SH-SY5Y (cell line): ENCODE measurements around the gene NCF4.

ENCODE experiments used
- GATA2 ChIP-seq: IDR thresholded peaks from 2 replicates; pipeline ENCODE4 v1.6.1; 2011; ENCODE audit warnings: mild to moderate bottlenecking, low read depth, low read length
- GATA3 ChIP-seq: IDR thresholded peaks from 2 replicates; pipeline ENCODE4 v1.6.1; 2011; ENCODE audit warnings: low read depth, mild to moderate bottlenecking, low read length, moderate library complexity

DNA sequence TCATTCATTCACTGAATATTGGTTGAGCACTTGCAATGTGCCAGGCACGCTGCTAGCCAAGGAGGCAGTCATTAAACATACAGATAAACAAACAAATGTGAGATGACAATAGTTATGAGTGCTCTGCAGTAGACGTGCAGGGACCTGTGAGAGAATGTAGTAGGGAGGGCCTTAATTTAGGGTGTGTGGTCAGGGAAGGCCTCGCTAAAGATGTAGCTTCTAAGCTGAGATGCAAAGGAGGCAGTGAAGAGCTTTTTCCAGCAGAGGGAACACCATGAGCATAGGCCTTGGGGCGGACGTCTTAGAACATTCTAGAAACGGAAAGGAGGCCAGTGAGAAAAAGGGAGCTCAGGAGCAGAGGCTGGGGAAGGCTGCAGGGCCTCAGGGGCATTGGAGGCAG, 789 bp upstream of the NCF4 start:
- no peak for TF ChIP-seq GATA2
- no peak for TF ChIP-seq GATA3
